ENCODE data around the gene HERC2.

DNA sequence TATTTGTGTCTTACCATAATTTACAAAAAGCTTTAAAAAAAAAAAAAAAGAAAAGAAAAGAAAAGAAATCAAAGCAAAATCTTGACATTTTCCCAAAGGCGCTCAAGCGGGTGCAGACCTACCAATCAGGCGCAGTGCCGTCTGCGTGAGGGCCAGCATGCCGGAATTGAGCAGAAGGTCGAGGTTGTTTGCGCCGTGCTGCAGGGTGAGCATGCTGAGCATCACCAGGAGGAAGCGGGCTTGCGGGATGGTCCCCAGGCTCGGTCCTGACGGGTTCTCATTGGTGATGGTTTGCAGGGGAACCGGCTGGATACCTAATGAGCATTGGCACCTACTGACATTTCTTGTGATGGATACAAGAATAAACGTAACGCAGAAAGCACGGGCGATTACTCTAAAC, 93.9 kb downstream of the HERC2 start:
- TF ChIP-seq, protein P1, sequence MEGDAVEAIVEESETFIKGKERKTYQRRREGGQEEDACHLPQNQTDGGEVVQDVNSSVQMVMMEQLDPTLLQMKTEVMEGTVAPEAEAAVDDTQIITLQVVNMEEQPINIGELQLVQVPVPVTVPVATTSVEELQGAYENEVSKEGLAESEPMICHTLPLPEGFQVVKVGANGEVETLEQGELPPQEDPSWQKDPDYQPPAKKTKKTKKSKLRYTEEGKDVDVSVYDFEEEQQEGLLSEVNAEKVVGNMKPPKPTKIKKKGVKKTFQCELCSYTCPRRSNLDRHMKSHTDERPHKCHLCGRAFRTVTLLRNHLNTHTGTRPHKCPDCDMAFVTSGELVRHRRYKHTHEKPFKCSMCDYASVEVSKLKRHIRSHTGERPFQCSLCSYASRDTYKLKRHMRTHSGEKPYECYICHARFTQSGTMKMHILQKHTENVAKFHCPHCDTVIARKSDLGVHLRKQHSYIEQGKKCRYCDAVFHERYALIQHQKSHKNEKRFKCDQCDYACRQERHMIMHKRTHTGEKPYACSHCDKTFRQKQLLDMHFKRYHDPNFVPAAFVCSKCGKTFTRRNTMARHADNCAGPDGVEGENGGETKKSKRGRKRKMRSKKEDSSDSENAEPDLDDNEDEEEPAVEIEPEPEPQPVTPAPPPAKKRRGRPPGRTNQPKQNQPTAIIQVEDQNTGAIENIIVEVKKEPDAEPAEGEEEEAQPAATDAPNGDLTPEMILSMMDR (IDR thresholded peaks at IDR 0.05; ENCODE audit: low read length), result no peak
- no peak for TF ChIP-seq EZH2 (IDR thresholded peaks at IDR 0.05; ENCODE audit: borderline replicate concordance, low read length)

Measured in OCI-LY1 (cell line).